Measurements from ENCODE around the gene USPL1.
"Not testable (repeated sequence)": the region's sequence is repeated elsewhere in the genome, so short reads cannot be mapped to it uniquely, and the experiment has no call there.

The USPL1 gene

GRCh38 chr13:30615866-30616541 lies 1.7 kb upstream of the USPL1 start:
- DNase-seq (ENCODE audit: low spot score), result peak; percentile 61

GRCh38 chr13:30616927-30617314 lies 799 bp upstream of the USPL1 start:
- peak; percentile 82 for DNase-seq (ENCODE audit: low spot score)

GRCh38 chr13:30618186-30618929 lies 638 bp downstream of the USPL1 start:
- DNase-seq (ENCODE audit: low spot score), result peak; percentile 18

- DNase-seq (ENCODE audit: low spot score), result peak; percentile 15
These were observed 1.2 kb downstream of the USPL1 start for GRCh38 chr13:30618930-30619279.

- DNase-seq (ENCODE audit: low spot score), result no peak
These were observed 2.0 kb downstream of the USPL1 start for GRCh38 chr13:30619731-30620130.

- no peak for DNase-seq (ENCODE audit: low spot score)
These were observed 3.2 kb downstream of the USPL1 start for GRCh38 chr13:30620941-30621340.

GRCh38 chr13:30622551-30622950 lies 4.8 kb downstream of the USPL1 start:
- DNase-seq (ENCODE audit: low spot score), result no peak

GRCh38 chr13:30623392-30623791 lies 5.7 kb downstream of the USPL1 start:
- DNase-seq (ENCODE audit: low spot score), result no peak

GRCh38 chr13:30624630-30625029 lies 6.9 kb downstream of the USPL1 start:
- DNase-seq (ENCODE audit: low spot score), result no peak

GRCh38 chr13:30629527-30629926 lies 11.8 kb downstream of the USPL1 start:
- no peak for DNase-seq (ENCODE audit: low spot score)

- no peak for DNase-seq (ENCODE audit: low spot score)
These were observed 16.1 kb downstream of the USPL1 start for GRCh38 chr13:30633861-30634260.

GRCh38 chr13:30634838-30635237 lies 17.1 kb downstream of the USPL1 start:
- DNase-seq (ENCODE audit: low spot score), result no peak

- no peak for DNase-seq (ENCODE audit: low spot score)
These were observed 20.6 kb downstream of the USPL1 start for GRCh38 chr13:30638301-30638700.

- no peak for DNase-seq (ENCODE audit: low spot score)
These were observed 22.0 kb downstream of the USPL1 start for GRCh38 chr13:30639671-30640070.

GRCh38 chr13:30641173-30641572 lies 23.5 kb downstream of the USPL1 start:
- not testable (repeated sequence) for DNase-seq (ENCODE audit: low spot score)

GRCh38 chr13:30645629-30646028 lies 27.9 kb downstream of the USPL1 start:
- no peak for DNase-seq (ENCODE audit: low spot score)

- DNase-seq (ENCODE audit: low spot score), result no peak
These were observed 29.7 kb downstream of the USPL1 start for GRCh38 chr13:30647420-30647819.

GRCh38 chr13:30647824-30648521 lies 30.3 kb downstream of the USPL1 start:
- no peak for DNase-seq (ENCODE audit: low spot score)

- DNase-seq (ENCODE audit: low spot score), result no peak
These were observed 30.8 kb downstream of the USPL1 start for GRCh38 chr13:30648522-30649012.

GRCh38 chr13:30651648-30652047 lies 33.9 kb downstream of the USPL1 start:
- not testable (repeated sequence) for DNase-seq (ENCODE audit: low spot score)

- DNase-seq (ENCODE audit: low spot score), result no peak
These were observed 35.1 kb downstream of the USPL1 start for GRCh38 chr13:30652746-30653386.

- DNase-seq (ENCODE audit: low spot score), result no peak
These were observed 36.7 kb downstream of the USPL1 start for GRCh38 chr13:30654430-30654829.
